NCI-H2107 (cell line): ENCODE results near the gene COBL.

Experiments used
- DNase-seq: peaks from one replicate; lab custom pipeline; 2025; lab: John Stamatoyannopoulos, UW

COBL gene

DNA sequence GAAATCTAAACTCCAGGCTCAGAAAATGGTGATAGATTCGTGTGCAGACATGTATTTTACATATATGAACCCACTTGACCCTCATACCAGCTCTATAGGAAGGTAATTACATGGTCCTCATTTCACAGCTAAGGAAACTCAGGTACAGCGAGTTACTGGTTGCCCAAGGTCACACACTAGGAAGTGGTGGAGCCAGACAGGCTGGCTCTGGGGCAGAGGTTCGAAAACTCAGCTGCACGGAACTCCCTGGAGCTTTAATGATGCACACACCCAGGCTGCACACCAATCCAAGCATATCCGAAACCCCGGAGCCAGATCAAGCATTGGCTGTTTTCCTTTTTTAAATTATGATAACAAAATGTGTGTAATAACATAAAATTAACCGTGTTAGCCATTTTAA lies 172.4 kb downstream of the COBL start:
- no peak for DNase-seq

DNA sequence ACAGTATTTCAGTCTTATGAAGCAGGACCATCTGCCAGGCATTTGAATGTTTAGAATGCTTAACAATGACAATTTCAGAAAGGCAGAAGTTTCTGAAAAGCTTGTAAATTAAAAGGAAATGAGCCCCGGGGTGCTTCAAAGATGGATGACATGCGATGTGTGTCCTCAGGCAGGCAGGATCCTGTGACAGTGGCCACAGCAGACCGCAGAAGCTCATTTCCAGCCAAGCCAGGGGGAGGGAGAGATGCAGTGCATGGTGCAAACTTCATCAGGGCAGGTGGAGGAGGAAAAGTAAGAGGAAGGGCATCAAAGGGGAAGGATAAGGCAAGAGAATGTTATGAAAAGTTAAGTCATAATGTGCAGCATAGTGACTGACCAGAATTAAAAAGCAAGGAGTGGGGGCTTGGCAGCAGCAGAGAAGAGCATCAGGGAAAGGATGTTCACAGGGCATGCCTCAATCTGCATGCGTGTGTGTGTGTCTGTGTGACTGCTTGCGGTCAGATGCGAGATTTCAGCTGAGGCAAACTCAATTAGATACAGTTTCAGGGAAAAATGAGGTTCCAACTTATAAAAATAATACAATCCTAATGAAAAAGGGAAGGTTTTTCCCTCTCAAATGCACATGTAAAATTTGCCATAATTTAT lies 173.7 kb downstream of the COBL start:
- DNase-seq = no peak

DNA sequence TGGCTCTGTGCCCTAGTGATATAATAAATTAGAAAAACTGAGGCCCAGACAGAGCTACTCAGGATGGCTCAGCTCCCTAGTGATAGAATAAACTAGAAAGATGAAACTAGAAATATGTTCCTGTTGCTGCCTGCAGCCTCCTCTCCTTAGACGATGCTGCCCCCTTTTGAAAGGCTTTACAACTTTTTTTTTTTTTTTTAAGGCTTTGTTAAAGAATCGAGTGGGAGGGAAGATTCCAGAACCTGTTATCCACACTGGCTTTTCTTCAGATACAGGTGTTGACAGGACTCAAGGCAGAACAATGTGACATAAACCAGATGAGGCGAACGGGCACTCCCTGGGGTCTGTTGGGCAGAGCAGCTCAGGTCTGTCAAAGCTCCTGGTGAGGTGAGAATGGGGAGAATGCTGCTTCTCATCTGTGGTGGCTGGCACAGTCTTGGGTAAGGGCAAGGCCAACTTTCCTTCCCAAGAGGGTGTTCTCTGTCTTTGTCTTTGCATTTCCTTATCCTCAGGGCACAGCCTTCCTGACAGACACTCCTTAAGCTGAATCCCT lies 175.1 kb downstream of the COBL start:
- peak; percentile 35 for DNase-seq

DNA sequence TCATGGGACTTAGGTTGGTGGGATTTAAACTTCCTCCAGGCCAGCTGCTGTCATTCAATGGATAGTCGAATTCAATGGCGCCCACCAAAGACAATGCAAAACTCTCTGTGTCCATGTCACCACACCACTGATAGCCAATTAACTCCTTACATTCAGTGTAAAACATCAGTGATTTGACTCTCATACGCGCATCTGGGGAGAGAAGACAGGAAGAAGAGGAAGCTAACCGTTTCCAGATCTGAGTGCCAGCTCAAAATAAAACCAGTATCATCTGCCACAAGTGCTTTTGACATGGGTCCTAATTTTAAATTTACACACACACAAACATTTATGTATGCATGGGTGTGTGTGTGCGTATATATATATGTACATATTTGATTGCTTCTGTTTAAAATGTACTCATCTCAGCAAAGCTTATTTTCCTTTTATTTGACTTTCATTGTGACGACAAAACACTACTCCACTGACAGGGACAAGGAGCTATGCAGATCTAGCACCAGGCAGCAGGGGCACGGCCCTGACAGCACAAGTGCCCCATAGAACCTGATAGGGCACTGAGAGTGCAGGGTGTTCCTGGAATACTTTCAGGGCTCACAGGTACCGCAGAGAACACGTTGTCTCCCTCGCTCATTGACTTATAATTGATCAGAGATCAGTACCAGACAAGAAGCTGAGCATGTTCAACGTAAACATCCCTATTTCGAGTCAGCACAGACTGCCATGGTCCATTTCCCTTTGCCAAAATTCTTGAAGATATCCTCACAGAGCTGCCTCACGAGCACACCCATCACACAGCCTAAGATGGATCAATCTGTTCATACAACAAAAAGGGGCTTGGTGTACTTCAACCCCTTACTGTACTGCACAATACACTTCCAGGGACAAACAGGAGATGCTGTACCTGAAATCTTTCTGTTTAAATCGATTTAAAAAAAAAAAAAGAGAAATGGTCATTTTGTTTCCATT lies 176.1 kb downstream of the COBL start:
- no peak for DNase-seq

DNA sequence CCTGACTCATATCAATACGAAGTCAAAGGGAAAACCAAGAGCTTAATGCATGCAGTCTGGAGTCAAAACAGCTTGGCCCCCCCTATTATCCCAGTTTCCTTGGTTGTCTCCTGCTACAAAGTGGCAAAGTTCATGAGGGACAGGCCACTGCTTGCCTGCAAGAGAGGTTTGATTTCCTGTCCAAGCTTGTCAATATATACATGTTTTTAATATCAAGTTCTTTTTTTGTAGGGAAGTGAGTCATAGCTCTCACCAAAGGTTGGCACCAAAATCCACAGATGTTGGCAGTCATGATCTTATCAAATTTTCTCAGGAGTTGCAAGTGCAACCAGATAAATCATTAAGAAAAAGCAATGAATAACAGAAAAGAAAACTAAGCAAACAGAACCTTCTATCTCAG lies 176.8 kb downstream of the COBL start:
- DNase-seq = no peak

DNA sequence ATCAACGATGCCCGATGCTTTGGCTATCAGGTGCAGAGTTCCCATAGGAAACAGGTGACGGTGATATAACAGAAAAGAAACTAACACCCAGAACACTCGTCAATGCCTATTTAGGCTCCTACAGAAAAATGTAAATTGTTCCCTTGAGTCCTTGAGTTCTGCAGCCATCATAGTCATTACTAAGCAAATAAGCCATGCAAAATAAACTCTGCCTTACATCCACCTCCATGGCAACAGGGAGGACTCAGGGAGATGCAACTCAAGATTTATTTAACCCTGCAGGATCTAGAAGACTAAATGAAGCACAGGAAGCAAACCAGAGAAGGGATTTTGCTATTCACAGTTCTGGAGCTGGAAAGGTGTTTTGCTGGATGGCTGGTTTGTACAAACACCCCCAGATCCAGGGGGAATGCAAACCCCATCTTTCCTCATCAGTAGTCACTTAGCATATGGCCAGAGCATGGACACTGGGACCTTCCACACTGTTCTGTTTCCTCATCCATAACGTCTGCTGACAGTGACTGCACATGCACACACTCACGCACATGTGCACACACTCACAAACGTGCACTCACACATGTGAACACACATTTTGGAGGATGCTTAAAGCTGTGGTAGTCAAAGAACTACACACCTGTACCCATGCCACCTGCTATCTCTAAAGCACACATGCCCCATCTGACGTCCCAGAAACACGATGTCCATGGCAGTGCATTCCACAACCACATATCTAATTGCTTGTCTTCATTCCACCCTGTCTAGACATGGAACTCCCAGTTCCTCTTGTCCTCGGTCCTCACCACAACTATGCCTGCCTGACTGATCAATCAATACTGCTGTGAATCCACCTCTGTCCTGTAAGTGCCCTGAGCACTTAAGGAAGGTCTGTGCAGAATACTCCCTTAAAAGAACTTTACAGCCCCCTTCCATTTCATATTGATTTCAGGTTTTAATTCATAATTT lies 178.2 kb downstream of the COBL start:
- peak; percentile 88 for DNase-seq

DNA sequence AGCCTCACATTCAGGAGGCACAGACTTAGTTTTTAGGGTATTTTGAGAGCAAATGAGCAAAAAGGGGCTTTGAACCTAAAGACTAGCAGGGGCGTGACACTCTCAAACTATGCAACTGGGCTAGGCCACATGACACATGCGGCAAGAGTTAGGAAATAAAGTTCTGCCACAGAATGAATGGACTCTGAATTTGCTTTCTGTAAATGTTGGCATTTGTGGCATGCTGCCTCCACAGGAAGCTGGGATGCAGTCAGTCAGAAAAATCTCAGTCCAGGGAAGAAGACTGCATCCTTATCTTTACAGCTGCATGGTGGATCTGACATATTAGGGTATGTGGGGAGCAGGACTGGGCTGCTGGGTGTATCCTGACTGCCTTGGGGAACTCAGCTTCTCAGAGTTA lies 181.0 kb downstream of the COBL start:
- no peak for DNase-seq

DNA sequence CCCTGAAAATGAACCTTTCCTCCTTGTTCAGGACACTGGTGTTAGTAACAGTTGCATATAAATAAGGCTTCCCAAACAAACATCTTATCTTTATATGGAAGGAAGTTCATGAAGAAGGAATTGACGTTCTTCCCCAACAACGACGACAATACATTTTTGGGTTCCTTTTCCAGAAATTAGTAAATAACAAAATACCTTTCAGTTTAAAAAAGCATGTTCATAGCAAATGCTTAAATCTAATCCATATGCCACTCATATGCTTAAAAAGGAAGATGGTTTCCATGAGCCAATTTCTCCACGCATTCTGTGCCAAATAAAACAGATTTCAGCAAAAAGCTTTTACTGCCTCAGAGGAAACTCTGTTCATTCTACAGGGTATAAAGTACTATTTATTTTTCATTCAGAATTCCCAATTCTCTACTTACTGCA lies 182.6 kb downstream of the COBL start:
- no peak for DNase-seq

DNA sequence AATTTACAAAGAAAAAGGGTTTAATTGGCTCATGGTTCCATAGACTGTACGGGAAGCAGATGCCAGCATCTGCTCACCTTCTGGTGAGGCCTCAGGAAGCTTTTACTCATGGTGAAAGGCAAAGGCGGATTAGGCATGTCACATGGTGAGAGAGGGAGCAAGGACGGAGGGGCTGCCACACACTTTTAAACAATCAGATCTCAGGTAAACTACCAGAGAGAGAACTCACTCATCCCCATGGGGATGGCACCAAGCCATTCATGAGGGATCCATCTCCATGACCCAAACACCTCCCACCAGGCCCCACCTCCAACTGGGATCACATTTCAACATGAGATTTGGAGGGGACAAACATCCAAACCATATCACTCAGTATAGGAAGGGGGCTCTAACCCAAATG lies 183.9 kb downstream of the COBL start:
- no peak for DNase-seq

DNA sequence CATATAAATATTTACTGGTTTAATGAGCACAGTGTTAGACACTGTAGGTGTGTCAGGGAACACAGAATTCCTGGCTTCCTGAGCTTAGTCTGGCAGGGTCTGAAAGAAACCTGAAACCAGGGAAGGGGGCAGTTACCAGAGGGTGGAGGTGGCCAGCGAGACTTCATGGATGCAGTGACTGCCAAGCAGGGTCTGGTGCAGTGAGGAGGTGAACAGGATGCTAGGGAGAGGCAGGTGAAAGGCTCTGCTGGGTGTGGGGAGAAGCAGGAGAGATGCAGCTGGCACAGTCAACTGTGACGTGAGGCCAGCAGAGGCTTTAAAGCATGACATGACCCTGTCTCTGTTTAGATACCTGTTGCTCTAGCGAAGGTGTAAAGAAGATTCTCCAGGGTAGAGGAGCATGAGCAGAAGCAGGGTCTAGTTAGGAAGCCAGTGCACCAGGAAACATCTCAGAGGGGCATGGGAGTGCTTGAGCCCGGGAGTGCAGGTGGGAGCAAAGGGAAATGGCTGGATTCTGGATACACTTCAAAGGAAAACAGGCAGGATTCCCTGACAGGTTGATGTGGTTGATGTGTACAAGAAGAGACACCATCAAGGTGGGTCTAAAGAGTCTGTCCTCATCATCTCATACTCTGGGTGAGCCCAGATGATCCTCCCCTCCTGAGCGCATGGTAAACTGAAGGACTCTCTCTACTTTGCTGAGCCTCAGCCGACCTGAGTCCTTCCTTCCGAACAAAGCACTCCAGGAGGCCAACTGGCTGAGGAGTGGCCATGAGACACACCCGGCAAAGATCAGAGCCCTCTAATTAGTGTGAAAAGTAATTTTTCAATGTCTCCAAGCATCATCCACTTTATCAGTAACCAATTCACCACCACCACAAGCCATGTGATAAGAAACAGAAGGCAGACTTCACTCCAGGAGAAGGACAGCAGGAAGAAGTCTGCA lies 186.8 kb downstream of the COBL start:
- DNase-seq = no peak

DNA sequence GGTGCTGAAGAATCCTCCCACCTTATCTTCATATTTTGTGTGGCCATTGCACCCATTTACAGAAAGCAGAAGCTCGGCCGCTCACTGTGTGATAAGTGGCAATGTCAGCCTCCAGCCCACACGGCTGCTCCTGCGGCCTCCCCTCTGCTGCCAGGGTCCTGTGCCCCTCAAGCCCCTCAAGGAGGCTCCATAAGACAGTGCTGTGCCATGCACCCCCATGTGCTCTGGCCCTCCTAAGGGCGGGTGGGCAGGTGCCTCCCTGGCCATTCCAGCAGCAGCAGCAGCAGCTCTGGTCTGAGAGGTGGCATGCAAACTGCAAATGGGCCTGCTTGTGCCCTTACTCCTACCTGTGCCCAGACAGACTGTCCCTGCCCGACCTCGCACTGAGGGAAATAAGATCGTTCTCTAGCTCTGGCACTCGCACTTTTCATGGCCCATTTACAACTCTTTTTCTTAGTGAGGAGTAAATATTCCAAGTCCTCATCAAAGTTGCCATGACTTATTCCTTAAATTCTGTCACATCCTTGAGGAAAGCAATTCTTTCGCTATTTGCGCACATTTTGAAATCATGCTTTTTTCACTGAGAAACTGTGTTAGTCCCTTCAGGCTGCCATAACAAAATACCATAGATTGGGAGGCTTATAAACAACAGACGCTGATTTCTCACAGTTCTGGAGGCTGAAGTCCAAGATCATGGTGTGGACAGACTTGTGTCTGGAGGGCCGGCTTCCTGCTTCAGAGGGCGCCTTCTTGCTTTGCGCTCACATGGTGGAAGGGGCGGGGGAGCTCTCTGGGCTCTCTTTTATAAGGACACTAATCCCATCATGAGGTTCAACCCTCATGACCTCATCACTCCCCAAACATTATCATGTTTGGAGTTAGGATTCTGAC lies 187.8 kb downstream of the COBL start:
- DNase-seq = no peak

DNA sequence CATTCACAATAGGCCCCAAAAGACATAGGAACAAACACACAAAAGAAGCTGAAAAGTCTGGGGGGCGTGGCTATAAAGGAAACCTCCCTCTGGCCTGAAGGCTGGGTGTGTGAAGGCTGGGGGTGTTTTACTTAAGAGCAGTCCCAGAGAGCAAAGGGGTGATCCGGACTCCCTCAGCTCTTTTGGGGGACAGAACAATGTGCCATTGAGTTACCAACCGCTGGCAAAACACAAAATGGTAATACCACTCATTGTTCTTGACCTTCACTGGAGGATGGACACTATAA lies 189.0 kb downstream of the COBL start:
- DNase-seq = no peak

DNA sequence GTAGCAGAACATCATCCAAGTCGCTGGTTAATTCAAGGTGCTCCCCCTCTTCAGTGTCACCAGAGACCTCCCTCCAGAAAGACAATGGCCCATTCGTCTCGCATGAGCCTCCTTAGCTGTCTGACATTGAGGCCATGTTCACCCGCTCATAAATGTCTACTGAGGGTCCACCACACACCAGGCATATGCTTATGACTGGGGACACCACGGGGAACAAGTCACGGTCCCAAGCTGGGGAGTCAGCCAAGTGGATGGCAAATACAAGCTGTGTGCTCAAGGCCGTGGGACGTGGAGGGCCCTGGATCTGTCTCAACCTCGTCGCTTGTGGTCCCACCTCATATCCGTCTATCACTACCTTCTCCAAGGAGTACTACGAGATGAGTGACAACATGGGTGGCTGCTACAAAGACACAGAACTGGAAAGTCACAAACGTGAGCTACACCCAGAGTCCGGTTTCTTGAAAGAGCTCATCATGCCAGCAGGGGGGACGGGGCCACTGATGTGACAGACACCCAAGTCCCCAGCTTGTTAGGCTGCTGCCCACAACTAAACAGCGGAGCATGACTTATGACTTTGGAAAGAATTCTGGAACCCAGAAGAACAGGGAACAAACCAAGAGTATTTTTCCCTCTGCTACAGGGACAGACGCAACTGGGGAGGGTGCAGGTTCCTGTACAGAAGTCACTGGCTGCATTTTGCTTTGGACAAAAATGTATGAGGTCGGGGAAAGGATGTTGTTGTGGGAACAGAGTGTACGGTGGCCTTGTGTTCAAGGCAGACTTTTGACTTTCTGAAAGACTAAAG lies 189.6 kb downstream of the COBL start:
- DNase-seq = no peak

DNA sequence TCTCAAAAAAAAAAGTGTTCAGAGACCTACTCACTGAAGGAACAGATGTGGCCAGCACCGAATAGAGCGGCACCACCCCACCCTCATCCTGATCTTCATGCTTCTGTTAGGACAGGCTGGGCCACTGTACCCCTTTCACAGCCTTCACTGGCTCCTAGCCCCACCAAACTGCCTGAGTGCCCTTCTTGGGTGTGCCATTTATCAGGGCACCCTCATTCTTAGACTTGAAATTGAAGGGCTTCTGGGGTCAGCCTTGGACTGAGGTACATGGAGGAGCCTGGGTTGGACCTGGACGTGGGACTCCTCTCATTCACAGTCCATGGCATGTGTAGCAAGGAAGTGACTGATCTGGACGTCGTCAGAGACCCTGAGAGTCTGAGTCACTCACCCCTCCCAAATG lies 190.3 kb downstream of the COBL start:
- no peak for DNase-seq

DNA sequence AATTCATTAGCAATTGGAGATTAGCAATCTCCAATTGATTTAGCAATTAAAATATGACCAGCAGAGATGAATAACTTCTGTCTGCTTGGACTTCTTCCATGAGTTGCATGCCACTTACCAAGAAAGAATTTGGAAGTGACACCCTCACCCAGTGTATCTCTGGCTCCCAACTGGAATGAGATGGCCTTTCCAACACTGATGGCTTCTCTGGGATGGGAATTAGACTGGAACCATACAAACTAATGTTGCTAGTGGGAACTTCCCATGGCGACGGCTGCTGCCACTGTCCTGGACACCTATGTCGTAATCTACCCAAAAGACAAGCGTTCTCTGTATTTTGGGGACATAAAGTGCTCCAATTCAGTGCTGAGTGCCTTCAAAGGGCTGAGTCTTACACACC lies 192.3 kb downstream of the COBL start:
- DNase-seq = no peak

DNA sequence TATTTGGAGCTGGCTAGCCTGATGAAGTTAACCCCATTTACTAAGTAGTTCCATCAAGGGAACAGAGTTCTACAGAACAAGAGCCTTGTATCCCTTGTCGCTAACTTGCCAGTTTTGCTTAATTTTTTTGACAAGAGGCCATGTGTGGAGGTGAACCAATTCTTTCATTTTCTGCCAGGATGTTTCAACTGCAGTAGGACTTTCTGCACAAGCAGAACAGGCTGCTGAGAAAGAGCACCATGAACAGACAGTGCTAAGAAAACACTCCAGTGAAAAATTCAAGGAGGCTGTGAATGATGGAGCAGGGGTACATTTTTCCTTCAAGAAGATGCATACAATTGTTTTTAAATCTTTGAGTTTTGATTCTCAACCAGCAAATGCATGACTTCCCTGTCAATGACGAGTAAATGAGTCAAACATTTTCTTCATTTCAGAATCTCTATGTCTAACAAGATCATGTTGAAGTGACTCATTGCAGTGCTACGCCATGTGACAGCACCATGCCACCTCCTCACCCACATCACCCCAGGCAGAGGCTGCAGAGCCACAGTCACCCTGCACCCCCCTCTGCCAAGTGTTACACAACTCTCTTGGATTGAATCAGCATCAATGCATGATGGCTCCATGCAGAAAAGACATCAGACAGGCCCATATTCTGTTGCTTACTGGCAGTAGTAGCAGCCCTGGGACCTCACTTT lies 193.1 kb downstream of the COBL start:
- peak; percentile 12 for DNase-seq

DNA sequence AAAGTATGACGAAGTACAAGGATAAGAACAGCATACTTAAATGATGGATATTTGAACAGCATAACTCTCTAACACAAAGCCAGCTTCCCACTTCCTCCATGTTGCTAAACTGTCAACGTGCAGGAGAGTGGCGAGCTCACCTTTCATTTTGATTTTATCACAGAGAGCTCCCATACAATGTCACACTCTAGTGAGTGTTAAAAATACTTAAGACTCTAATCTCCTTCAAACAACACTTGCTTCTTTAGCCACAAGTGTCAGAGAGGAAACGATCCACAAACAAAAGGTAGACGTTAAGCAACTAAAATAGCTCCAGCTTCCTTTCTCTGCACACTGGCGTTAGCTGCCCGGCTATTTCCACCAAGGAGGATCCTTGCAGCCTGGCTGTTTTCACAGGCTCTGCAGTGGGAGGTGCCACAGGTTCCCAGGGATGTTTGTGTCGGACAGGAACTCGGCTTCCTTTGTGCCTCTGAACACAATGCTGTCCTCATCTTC lies 194.6 kb downstream of the COBL start:
- peak; percentile 69 for DNase-seq

DNA sequence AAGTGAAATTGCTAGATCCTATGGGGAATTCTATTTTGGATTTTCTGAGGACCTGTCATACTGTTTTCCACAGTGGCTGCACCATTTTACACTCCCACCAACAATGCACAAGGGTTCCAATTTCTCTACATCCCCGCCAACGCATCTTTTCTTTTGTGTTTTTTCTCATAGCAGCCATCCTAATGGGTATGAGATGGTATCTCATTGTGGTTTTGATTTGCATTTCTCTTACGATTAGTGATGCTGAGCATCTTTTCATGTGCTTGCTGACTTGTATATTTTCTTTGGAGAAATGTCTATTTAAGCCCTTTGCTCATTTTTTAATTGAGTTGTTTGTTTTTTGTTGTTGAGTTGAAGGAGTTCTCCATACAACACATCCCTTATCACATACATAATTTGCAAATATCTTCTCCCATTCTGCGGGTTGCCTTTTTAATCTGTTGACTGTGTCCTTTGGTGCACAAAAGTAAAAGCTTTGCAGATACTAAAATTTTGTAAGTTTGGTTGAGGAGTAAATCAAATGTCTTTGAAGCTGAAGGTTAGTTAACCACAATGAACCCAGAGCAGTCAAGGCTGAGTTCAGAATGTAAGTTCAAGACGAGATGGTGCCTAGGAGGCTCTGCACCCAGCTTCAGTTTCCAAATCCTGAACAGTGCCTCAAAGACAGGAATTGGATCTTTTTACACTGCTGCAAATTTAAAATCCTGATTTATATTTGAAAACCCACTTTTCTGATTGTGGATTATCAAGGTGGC lies 195.4 kb downstream of the COBL start:
- DNase-seq = no peak
